ENCODE data around the gene TSPAN4.

GRCh38 chr11:910044-910588, 67.5 kb downstream of the TSPAN4 start:
- TF ChIP-seq EP300 (IDR thresholded peaks at IDR 0.05; ENCODE audit: low read depth), result no peak
- TF ChIP-seq CTCF (IDR thresholded peaks at IDR 0.05), result no peak
- TF ChIP-seq POLR2A (IDR thresholded peaks at IDR 0.05), result no peak
